Suppressor macrophage treated with lipopolysaccharide for 1 hour (primary cell): Measurements from ENCODE around the gene RORC.
"Not testable (repeated sequence)": the region's sequence is repeated elsewhere in the genome, so short reads cannot be mapped to it uniquely, and the experiment has no call there.

Source experiments
- DNase-seq, 3 donors: peaks; one replicate each; pipeline ENCODE4 v3.0.0-alpha.2; 2020 to 2022

The RORC gene

DNA sequence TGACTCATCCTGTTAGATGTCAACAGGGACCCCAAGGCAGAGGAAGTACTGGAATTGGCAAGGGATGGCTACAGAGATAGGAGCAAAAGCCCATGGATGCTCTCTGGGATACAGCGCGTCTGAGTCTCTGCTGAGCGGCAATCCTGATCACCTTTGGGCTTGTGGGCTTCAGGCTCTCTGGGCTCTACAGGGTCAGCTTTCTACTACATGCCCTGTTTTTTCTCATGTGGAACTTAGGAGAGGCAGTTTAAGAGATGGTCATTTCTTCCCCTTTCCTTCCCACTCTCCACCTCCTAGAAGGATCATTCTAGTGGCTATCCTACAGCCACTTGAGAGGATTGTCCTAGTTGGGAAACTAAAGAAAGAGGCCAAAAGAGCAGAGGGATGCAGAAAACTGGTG lies 27.7 kb downstream of the RORC start:
- DNase-seq: no peak

DNA sequence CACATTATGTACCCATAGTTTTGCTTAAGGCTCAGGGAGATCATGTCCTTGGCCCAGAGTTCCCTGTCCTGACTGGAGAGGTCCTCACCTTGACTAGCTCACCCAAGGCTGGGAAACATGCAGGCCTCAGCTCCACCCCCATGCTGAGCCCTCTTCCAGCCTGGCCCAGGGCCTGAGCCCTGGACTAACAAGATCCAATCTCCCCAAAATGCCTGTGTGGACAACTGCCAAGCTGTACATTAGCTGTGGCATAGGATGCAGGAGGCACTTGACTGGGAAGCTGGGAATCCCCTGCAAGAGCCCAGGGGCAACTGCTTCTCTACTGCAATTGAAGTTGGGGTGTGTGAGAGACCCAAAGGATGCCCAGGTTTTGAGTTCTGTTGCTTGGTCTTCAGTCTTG lies 28.4 kb downstream of the RORC start:
- no peak for DNase-seq

DNA sequence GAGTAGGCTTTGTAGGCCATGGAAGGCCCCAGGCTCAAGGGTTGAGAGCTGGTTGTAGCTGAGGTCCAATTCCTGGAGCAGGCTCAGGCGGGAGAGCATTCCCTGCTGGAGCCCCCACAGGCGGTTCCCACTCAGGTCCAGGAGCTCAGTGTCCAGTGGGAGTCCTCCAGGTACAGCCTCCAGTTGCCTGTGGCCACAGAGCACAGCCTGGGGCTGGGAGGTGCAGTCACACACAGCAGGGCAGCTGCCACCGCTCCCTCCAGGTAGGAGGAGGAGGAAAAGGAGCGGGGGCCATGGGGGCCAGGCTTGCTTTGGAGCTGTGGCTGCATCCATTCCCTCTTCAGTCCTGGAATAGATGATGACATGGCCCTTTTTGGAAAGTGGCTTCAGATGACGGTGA lies 29.2 kb downstream of the RORC start:
- no peak for DNase-seq

DNA sequence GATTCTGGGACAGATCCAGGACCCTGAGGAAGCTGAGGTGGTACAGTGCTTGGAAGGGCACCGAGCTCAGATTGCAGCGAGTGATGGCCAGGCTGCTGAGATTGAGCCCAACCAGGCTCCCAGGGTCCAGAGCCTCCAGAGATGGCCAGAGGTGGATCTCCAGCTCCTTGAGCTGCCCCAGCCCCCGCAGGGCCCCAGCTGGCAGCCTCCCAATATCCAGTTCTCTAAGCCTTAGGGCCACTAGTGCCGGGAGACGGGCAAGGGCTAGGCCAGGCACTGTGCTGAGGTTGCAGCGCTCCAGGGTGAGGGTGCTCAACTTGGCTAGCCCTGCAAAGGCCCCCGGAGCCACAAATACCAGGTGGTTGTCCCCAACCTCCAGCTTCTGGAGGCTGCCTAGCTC lies 29.8 kb downstream of the RORC start:
- no peak for DNase-seq

DNA sequence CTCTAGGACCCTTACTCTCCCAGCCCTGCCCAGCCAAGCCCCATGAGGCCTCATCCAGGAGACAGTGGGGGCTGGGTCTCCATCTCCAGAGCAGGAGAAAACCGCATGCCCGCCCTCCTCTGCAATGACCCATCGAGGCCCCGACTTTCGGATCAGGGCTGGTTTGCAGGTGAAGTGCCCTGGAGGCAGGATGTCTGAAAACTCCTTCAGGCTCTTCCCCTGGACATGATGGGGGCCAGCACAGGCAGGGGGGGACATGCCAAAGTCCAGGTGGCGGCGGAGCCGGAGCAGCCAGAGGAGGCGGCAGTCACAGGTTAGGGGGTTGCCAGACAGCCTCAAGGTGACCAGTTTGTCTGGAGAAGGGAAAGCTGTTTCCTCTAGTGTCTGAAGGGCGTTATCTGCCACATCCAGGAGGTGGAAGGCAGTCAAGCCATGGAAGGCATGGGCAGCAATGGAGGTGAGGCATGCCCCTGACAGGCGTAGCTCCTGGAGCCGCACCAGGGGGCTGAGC lies 30.2 kb downstream of the RORC start:
- no peak for DNase-seq

DNA sequence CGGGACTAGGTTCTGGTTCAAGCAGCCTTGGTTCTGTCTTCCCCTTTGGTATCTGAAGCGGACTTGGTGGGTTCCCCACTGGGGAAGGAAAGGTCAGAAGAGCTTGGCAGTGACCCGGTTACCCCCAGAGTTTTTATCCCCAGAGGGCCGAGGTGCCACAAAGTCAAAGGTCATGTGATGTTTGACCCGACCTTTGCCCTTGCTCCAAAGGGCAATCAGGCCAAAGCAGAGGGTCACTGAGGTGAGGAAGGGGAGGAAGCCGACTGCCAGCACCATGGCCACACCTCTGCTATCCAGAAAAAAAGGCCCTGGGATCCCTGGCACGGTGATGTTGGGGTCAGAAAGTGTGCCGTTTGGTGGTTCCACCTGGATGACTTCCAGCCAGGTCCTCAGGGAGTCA lies 30.8 kb downstream of the RORC start:
- DNase-seq: no peak

DNA sequence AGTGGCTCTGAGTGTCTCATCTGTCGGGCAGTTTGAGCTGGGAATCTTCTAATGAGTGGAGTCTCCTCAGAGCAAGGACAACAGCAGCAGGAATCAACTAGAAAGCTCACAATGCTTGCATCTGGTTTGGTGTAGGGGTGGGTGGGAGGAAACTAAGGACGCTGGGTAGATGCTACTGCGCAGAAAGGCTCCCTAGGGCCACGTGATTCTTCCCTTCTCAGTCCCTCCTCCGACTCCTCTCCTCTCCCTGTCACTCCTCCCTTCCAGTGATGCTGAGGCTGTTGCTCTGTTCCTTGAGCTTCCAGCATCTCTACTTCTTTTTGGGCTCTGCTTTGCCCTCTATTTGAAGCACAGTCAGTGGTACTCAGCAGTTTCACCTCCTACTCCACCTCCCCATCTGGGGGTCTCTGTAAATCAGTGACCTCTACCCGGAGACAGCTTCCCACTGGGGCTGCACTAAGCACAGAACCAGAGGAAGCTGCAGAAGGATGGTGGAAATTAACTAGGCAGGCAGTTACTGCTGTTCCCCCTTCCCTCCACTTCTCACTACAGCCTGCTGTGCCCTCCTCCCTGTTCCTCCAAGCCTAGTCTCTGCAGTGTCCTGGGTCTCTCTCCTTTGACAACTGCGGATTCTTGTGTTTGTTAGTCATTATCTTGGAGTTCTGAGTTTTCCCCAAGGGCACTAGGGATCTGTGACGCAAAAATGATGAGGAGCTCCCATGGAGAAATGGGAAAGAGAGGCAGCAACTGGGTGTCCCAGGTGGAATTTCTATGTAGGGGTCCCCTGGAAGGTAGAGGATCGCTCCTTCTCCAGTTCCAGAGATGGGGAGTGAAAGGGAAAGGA lies 32.2 kb downstream of the RORC start:
- no peak for DNase-seq

DNA sequence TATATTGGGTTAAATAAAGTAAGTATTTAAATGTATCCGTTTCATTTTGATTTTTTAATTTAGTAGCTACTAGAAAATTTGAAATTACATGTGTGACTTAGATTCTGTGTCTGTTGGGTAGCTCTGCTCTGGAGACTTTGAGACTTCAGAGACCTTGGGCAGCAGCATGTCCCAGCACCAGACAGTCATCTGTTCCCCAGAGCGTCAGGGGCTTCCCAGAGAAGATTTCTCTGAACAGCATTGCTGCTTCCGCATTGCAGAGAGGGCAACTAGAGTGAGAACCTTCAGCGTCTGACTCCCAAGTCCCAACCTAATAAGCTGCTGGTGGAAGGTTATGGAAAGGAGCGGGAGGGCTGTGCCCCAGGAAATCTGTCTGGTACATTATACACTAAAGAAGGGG lies 33.0 kb downstream of the RORC start:
- DNase-seq: no peak

DNA sequence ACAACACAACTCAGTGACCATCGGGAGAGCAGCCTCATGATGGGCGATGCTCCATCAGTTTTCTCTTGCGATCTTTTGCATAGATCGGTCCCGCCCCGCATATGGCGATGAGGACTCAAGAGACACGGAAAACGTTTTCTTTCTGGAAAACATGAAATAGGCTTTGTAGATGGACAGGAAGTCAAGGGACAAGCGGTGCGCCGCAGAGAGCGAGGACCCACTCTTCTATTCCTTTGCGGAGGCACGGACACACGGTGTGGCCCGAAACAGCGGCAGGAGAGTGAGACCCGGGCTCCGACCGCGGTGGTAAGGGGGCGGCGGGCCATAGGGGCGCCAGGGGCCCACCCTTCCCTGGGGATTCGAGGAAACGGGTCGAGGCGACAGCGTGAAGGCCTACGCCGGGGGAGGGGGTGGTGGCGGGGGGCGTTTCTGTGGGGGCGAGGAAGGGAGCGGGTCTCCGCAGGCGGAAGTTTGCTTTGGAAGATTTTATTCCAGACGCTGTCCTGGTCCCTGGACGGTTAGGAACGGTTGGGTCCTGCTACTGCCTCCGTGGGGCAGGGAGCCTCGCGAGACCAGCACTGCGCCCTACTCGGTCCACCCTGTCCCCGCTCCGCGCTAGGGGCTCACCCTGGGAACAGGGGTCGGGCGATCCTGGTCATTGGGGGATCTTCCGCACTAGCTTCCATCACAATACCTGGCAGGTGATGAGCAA lies 40.5 kb downstream of the RORC start:
- peak; percentile 26 to 56 (median 27) for DNase-seq

DNA sequence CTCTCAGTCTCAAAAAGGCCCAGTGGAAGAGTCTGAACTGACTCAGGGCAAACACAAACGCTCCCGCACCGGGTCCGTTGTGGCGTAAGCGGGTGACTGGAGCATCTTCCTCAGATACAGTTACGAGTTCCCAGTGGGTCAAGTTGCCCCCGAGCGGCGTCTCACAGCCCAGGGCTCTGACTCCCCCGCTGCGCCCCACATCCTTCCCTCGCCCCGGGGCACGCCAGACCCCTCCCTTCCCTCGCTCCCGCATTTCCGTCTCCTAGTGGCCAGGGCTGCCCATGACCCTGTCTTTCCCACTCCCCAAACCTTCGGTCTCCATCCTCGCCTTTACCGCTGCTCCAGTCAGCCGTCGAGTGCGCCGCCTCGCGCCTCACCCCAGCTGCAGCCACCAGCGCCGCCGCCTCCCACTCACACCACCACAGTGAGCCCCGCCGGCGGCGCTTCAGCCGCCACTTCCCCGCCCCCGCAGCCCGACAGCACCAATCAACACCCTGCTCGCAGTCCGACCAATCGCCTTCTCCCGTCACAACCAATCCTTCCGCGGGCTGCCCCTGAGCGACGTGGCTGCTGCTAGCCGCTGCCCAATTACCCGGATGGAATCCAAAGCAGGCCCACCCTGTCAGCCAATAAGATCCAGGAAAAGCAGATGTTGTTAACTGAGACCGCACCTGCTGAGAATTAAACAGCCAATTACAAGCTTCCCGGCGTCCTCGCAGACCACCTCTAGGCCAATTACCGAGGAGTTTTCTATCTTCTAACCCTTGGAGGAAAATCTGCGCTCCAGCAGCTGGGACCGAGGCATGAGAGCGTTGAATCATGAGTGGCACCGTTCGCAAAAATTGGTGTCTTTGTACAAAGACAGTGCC lies 41.3 kb downstream of the RORC start, which contains the start of gene TDRKH:
Gene TDRKH (minus strand): TSS at position 430 of the 869 bp plus-strand sequence. CDS start 7,478 bp downstream, outside the sequence.
- peak; percentile 99 for DNase-seq

DNA sequence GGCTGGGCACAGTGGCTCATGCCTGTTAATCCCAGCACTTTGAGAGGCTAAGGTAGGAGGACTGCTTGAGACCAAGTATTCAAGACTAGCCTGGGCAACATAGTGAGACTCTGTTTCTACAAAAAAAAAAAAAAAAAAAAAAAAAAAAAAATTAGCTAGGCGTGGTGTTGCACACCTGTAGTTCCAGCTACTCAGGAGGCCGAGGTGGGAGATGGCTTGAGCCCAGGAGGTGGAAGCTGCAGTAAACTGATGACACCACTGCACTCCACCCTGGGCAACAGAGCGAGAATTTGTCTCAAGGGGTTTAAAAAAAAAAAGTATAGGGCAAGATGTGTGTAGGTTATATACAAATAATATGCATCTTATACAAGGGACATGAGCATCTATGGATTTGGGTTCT lies 43.9 kb downstream of the RORC start:
- DNase-seq: no peak

DNA sequence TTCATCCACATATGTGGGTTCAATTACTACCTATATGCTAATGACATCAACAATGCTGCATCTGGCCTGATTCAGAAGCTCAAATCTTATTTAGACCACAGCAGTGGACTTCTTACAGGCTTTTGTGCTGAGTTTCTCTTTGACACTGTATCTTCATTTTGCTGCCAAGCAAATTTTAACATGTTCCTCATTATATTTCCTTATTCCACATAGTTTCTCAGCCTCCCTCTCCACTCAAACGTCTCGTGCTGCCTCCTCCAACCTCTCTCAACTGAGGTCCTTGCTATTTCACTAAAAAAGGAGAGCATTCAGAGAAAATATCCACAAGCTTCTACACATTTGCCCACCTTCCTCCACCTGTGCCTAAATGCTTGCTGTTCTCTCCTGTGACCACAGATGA lies 47.8 kb downstream of the RORC start:
- peak; percentile 35 to 49 (median 43) for DNase-seq

DNA sequence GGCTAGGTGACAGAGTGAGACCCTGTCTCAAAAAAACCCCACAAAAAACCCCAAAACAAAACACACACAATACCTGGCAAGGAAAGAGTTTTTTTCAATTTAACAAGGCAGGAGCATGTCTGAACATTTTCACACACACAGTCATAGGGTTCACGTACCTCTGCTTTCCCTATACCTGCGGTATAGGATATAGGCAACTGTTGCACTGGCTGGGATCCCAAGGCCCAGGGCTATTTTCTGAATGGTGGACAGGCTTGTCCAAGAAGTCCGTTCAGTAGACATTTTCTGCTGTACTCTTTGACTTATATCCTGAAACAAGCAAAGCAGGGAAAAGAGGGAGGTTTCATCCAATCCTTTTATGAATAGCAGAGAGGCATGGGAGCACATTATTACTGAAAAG lies 48.9 kb downstream of the RORC start:
- DNase-seq: no peak

DNA sequence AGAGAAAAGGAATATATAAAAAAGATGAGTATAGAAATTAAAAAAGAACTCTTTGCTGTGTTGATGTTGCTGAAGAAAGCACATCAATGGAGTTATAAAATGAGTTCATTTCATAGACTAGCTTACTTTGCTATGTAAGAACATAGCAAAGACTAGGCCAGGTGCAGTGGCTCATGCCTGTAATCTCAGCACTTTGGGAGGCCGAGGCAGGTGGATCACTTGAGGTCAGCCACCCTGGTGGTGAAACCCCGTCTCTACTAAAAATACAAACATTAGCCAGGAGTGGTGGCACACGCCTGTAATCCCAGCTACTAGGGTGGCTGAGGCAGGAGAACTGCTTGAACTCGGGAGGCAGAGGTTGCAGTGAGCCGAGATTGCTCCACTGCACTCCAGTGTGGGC lies 49.6 kb downstream of the RORC start:
- not testable (repeated sequence) for DNase-seq

DNA sequence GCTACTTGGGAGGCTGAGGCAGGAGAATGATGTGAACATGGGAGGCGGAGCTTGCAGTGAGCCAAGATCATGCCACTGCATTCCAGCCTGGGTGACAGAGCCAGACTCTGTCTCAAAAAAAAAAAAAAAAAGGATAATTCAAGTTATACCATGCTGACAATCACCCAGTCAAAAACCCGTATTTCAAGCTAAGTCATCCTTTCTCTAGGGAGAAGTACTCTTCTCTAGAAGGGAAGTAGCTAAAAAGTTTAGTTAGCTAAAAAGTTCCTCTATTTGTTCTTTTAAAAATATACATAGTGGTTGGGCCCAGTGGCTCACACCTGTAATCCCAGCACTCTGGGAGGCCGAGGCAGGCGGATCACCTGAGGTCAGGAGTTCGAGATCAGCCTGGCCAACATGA lies 50.9 kb downstream of the RORC start:
- peak; percentile 27 to 58 (median 56) for DNase-seq

DNA sequence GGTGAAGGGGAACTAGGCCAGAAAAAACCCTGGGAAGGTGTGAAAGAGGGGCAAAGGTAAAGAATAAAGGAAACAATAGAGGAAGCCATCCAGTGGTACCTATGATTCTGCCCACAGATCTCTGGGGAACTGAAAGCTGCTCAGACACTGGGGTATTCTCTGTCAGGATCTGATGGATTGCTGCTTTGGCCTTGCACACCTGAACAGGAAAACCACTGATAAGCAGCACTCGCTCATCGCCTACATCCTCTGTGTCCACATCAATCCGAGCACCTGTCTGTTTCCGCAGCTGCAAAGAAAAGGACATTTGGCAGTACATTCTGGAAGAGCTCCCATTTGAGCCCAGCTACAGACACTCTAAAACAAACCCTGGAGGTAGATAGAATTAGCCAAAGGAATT lies 51.8 kb downstream of the RORC start:
- DNase-seq: no peak

DNA sequence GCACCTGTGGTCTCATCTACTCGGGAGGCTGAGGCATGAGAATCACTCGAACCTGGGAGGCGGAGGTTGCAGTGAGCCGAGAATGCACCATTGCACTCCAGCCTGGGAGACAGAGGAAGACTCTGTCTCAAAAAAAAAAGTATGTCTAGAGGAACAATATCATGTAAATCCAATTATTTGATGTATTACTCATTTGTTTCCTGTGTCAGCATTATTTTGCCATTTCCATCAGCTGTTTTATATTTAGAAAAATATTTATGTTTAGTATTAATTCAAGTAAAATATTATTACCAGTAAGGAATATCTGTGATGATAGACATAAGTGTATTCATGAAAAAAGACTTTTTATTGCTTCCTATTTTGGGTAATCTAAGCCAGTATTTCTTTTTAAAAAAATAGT lies 54.3 kb downstream of the RORC start:
- no peak for DNase-seq

DNA sequence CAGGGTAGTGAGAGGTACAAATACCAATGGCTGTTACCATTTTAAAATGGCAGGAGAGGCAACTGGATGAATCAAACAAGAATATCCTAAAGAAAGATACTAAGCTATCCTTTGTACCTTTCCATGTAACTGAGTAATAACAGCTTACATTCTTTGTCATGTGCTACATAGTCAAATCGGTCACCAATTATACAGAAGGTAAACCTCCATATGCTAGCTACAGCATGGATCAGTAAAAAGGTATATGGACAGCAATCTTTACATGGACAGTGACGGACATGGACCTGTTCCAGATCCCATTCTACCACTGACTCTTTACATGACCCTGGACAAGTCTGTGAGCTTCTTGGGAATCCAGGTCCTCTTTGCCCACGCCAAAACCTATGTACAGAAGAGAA lies 54.9 kb downstream of the RORC start:
- DNase-seq: no peak

DNA sequence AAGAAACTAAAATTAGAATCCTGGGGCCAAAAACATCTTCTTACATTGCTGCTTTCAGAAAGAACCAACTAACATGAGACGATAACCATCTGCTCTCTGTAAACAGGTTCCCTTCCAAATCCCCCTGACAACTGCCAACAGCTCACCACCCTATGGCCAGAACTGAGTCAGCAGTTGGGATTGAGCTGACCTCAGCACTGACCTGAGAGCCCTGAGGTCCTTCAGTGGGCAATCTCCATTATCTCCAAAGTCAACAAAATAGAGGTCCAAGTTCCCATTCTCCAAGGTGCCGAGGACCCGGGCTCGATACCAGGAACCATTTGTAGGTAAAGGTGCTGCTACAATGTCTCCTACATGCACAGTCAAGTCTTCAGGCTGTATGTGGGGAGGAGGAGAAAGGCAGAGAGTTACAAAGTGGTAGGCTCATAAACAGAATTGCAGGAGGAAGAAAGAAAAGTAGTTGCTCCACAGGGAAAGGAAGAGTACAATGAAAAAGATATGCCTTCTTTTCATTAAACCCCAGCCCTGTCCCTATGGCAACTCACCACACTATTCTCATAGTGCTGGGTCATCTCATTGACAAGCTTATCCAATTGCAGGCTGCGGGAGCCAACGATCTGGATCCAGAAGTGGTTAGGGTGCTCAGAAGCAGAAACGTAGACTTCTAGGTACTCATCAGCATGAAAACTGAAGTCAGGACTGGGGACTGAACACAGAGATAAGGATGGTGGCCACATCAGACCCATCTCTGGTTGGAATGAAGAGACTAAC lies 55.5 kb downstream of the RORC start:
- no peak for DNase-seq

DNA sequence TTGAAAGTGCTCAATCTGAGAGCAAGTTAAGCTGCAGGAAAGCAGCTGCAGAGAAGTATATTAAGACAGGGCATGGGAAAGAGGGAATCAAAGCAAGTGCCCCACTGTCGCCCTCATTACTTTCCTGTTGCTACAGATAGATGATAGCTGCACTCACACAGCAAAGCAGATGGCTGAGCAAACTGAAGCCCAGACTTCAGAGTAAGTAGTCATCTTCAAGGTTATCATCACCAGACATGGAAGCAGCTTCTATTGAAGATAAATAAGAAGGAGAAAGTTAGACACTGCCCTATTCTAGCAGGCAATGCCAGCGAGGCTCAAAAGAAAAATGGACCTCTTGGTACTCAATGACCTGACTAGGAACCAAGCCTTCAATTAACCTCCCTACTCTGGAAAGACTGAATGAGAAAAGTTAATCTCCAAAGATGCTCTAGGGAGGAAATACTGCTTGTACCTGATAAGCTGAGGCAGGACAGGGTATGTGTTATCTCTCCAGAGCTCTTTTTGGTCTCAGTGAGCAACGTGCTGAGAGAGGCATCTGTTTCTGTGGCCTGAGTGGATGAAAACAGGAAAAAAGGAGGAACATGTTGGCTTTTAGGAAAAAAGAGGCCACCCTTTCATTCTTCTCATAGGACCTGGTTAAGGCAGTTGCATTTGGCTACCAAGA lies 57.2 kb downstream of the RORC start:
- DNase-seq: no peak

DNA sequence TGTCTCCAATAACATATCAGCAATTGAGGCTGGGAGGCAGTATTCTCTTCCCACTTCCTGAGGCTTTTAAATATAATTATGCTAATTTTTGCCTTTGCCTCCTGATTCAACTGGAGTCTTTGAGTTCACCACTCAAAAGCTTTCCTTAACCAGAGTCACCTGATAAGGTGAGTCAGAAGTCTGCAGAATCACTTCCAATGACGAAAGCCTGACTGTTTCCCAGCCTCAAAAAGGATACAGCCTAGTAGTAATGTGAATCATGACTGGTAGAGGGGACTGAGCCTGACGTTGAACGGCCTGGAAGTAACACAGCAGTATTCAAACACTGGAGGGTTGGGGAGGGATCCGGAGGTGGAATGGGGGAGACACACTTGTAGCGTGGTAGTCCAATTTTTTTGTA lies 57.9 kb downstream of the RORC start:
- no peak for DNase-seq

DNA sequence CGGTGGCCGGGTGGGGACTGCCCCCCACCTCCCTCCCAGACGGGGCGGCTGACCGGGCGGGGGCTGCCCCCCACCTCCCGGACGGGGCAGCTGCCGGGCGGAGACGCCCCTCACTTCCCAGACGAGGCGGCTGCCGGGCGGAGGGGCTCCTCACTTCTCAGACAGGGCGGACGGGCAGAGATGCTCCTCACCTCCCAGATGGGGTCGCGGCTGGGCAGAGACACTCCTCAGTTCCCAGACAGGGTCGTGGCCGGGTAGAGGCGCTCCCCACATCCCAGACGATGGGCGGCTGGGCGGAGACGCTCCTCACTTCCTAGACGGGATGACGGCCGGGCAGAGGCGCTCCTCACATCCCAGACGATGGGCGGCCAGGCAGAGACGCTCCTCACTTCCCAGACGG lies 62.3 kb downstream of the RORC start:
- DNase-seq: not testable (repeated sequence)
